Mesendoderm (in vitro differentiated cells): Measurements from ENCODE around the gene USP31.
"Not testable (repeated sequence)": the region's sequence is repeated elsewhere in the genome, so short reads cannot be mapped to it uniquely, and the experiment has no call there.

Experiments
- DNase-seq: peaks from one replicate; pipeline ENCODE4 v3.0.0; 2013
- H2AK5ac ChIP-seq: 2 replicates; pipeline ENCODE4 v1.6.1; 2013; ENCODE audit warnings: low read length, inconsistent platforms
- H2BK120ac ChIP-seq: 2 replicates; pipeline ENCODE4 v1.6.1; 2013; ENCODE audit warnings: low read depth, mild to moderate bottlenecking, low read length, moderate library complexity, mixed read lengths
- H2BK15ac ChIP-seq: replicated peaks from 2 replicates; pipeline ENCODE4 v1.6.1; 2013; ENCODE audit warnings: low read depth, mild to moderate bottlenecking, moderate library complexity
- H2BK5ac ChIP-seq: 2 replicates; pipeline ENCODE4 v1.6.1; 2013; ENCODE audit warnings: low read length, inconsistent platforms
- H3K18ac ChIP-seq: 2 replicates; pipeline ENCODE4 v1.6.1; 2013; ENCODE audit warnings: mild to moderate bottlenecking, low read length, mixed read lengths
- H3K23ac ChIP-seq: one replicate; pipeline ENCODE4 v1.6.1; 2013; ENCODE audit warnings: low read length
- H3K27ac ChIP-seq: 2 replicates; pipeline ENCODE4 v1.5.1; 2013; ENCODE audit warnings: low read depth, mild to moderate bottlenecking, inconsistent platforms, low read length, moderate library complexity
- H3K27me3 ChIP-seq: 2 replicates; pipeline ENCODE4 v1.6.1; 2013; ENCODE audit warnings: low read length, control low read depth, mild to moderate bottlenecking, inconsistent platforms; ENCODE audit not compliant: insufficient read depth, poor library complexity
- H3K36me3 ChIP-seq: 2 replicates; pipeline ENCODE4 v1.6.1; 2013; ENCODE audit warnings: low read length, inconsistent platforms; ENCODE audit not compliant: control insufficient read depth, insufficient read depth
- H3K4ac ChIP-seq: one replicate; pipeline ENCODE4 v1.6.1; 2013; ENCODE audit warnings: low read depth, mild to moderate bottlenecking, low read length, moderate library complexity
- H3K4me1 ChIP-seq: 2 replicates; pipeline ENCODE4 v1.6.1; 2013; ENCODE audit warnings: low read depth, low read length, inconsistent platforms; ENCODE audit not compliant: control insufficient read depth
- H3K4me2 ChIP-seq: 2 replicates; pipeline ENCODE4 v1.6.1; 2013; ENCODE audit warnings: low read length
- H3K4me3 ChIP-seq: 2 replicates; pipeline ENCODE4 v1.5.1; 2013; ENCODE audit warnings: mild to moderate bottlenecking, low read length
- H3K56ac ChIP-seq: one replicate; pipeline ENCODE4 v1.6.1; 2013; ENCODE audit warnings: low read length
- H3K79me1 ChIP-seq: 2 replicates; pipeline ENCODE4 v1.6.1; 2013; ENCODE audit warnings: low read length, inconsistent platforms
- H3K79me2 ChIP-seq: 2 replicates; pipeline ENCODE4 v1.6.1; 2013; ENCODE audit warnings: mild to moderate bottlenecking, low read length; ENCODE audit not compliant: control insufficient read depth, insufficient read depth
- H3K9ac ChIP-seq: 2 replicates; pipeline ENCODE4 v1.6.1; 2013; ENCODE audit warnings: low read length, inconsistent platforms
- H4K5ac ChIP-seq: one replicate; pipeline ENCODE4 v1.6.1; 2013; ENCODE audit warnings: low read length
- H4K8ac ChIP-seq: one replicate; pipeline ENCODE4 v1.6.1; 2013; ENCODE audit warnings: low read depth, mild to moderate bottlenecking, control low read depth, low read length, moderate library complexity
- WGBS: extraction: QIAGEN DNeasy Blood & Tissue Kit; methylation state at CpG from one replicate; pipeline ENCODE4 v1.1.7; 2013; ENCODE audit warnings: low lambda C conversion rate, missing lambda C conversion rate; ENCODE audit not compliant: insufficient coverage; ENCODE audit errors: extremely low coverage; 5-methylcytosine and 5-hydroxymethylcytosine counted together

The USP31 gene

GRCh38 chr16:23103603-23104002 is 45.6 kb downstream of the USP31 start:
- Histone ChIP-seq H3K27ac (no peak overlapping the region), H3K4ac (no peak overlapping the region), H4K8ac (no peak overlapping the region), H2BK15ac (no peak overlapping the region), H3K23ac (no peak overlapping the region), H3K36me3 (no peaks in the 10 kb centered on the region), H3K9ac (no peak overlapping the region), H3K4me2 (no peak overlapping the region), H4K5ac (no peak overlapping the region), H3K27me3 (no peaks in the 10 kb centered on the region), H2BK120ac (no peak overlapping the region), H3K56ac (no peak overlapping the region), H2BK5ac (no peak overlapping the region), H2AK5ac (no peak overlapping the region), H3K79me1 (no peaks in the 10 kb centered on the region), H3K79me2 (no peaks in the 10 kb centered on the region), H3K4me3 (no peak overlapping the region), H3K4me1 (no peaks in the 10 kb centered on the region), H3K18ac (no peak overlapping the region)
- WGBS: no CpG with 5 or more reads among the region's 3 CpGs
- DNase-seq: no peak

GRCh38 chr16:23101012-23101550 is 48.2 kb downstream of the USP31 start:
- Histone ChIP-seq H3K56ac (no peak overlapping the region), H3K27me3 (no peaks in the 10 kb centered on the region), H4K5ac (no peak overlapping the region), H2BK15ac (no peak overlapping the region), H3K9ac (no peak overlapping the region), H2AK5ac (no peak overlapping the region), H3K36me3 (no peaks in the 10 kb centered on the region), H3K79me1 (no peaks in the 10 kb centered on the region), H4K8ac (no peak overlapping the region), H3K4me2 (no peak overlapping the region), H3K79me2 (no peaks in the 10 kb centered on the region), H3K4ac (no peak overlapping the region), H3K23ac (no peak overlapping the region), H2BK5ac (no peak overlapping the region), H2BK120ac (no peak overlapping the region), H3K18ac (no peak overlapping the region), H3K4me1 (no peaks in the 10 kb centered on the region), H3K4me3 (no peak overlapping the region), H3K27ac (no peak overlapping the region)
- no CpG with 5 or more reads among the region's 5 CpGs for WGBS
- DNase-seq: no peak

GRCh38 chr16:23096450-23096849 is 52.8 kb downstream of the USP31 start:
- H3K4ac ChIP-seq, H3K79me2 ChIP-seq, H2BK15ac ChIP-seq, H2AK5ac ChIP-seq, H2BK5ac ChIP-seq, H3K18ac ChIP-seq, H4K8ac ChIP-seq, DNase-seq, H3K4me3 ChIP-seq, H3K23ac ChIP-seq, H3K4me2 ChIP-seq, H3K9ac ChIP-seq, H2BK120ac ChIP-seq, H3K27ac ChIP-seq, H3K4me1 ChIP-seq, H3K56ac ChIP-seq, H4K5ac ChIP-seq, H3K79me1 ChIP-seq, H3K27me3 ChIP-seq, H3K36me3 ChIP-seq: not testable (repeated sequence)
- WGBS: no CpG with 5 or more reads among the region's 2 CpGs

- DNase-seq: peak; percentile 32
- H3K36me3 ChIP-seq, H3K27ac ChIP-seq, H3K9ac ChIP-seq, H2BK5ac ChIP-seq, H2BK120ac ChIP-seq, H3K79me2 ChIP-seq, H3K79me1 ChIP-seq, H2BK15ac ChIP-seq, H3K23ac ChIP-seq, H3K18ac ChIP-seq, H2AK5ac ChIP-seq, H3K4me2 ChIP-seq, H3K56ac ChIP-seq, H3K4me3 ChIP-seq, H3K4ac ChIP-seq, H4K8ac ChIP-seq, H3K27me3 ChIP-seq, H3K4me1 ChIP-seq, H4K5ac ChIP-seq: not testable (repeated sequence)
- WGBS: no CpG with 5 or more reads among the region's 5 CpGs
Observed at GRCh38 chr16:23094136-23094535, 55.1 kb downstream of the USP31 start.

GRCh38 chr16:23092801-23093117 is 56.5 kb downstream of the USP31 start:
- Histone ChIP-seq H3K4me2 (no peak overlapping the region), H2BK5ac (no peak overlapping the region), H4K8ac (no peak overlapping the region), H3K36me3 (peaks cover 2% of the 10 kb centered on the region), H3K23ac (no peak overlapping the region), H3K4me3 (no peak overlapping the region), H2AK5ac (no peak overlapping the region), H3K18ac (no peak overlapping the region), H3K4ac (no peak overlapping the region), H3K27ac (no peak overlapping the region), H3K79me1 (no peaks in the 10 kb centered on the region), H3K4me1 (no peaks in the 10 kb centered on the region), H4K5ac (no peak overlapping the region), H3K9ac (no peak overlapping the region), H3K56ac (no peak overlapping the region), H3K27me3 (no peaks in the 10 kb centered on the region), H2BK15ac (no peak overlapping the region), H3K79me2 (no peaks in the 10 kb centered on the region), H2BK120ac (no peak overlapping the region)
- DNase-seq: no peak
- no CpG with 5 or more reads among the region's 1 CpG for WGBS

- Histone ChIP-seq H2AK5ac (no peak overlapping the region), H3K27ac (no peak overlapping the region), H2BK120ac (no peak overlapping the region), H3K23ac (no peak overlapping the region), H3K36me3 (peaks cover 2% of the 10 kb centered on the region), H2BK15ac (no peak overlapping the region), H4K8ac (no peak overlapping the region), H3K9ac (no peak overlapping the region), H3K4me1 (no peaks in the 10 kb centered on the region), H3K4me3 (no peak overlapping the region), H4K5ac (no peak overlapping the region), H3K56ac (no peak overlapping the region), H3K4ac (no peak overlapping the region), H2BK5ac (no peak overlapping the region), H3K27me3 (no peaks in the 10 kb centered on the region), H3K4me2 (no peak overlapping the region), H3K18ac (no peak overlapping the region), H3K79me1 (no peaks in the 10 kb centered on the region), H3K79me2 (no peaks in the 10 kb centered on the region)
- WGBS: no CpG with 5 or more reads among the region's 4 CpGs
- no peak for DNase-seq
Observed at GRCh38 chr16:23092072-23092800, 57.0 kb downstream of the USP31 start.
